ENCODE data around the gene IL36G.

DNA sequence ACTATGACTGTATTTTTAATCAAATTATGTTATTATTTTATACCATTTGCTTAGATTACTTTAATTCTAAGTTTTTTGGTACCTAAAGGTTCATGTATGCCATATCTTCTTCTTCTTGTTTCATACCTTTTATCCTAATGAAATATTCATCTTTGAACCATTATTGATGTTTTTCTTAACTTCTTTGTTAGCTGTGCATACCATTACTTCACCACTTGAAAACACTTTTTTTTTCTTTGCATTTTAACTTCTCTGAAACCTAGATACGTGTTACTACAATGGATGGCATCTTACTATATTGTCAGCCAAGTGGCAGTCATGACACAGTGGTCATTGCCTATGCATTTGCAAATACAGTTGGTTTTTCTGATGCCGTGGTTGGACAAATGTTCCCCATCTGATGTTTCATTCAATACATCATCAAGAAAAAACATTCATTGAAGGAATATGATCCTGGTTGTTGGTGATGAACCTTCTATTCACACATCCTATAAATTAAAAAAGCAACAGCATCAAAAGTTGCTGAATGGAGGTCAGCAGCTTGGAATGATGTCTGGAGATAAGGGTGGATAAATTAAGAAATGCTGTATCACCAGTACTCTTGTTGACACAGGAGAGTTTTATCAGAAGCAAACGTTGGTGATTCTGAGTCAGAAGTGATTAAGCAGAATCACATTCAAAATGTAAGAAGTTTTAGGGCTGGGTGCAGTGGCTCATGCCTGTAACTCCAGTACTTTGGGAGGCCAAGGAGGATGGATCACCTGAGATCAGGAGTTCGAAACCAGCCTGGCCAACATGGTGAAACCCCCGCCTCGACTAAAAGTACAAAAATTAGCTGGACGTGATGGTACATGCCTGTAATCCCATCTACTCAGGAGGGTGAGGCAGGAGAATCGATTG lies 34.9 kb downstream of the IL36G start:
- TF ChIP-seq, protein P1, sequence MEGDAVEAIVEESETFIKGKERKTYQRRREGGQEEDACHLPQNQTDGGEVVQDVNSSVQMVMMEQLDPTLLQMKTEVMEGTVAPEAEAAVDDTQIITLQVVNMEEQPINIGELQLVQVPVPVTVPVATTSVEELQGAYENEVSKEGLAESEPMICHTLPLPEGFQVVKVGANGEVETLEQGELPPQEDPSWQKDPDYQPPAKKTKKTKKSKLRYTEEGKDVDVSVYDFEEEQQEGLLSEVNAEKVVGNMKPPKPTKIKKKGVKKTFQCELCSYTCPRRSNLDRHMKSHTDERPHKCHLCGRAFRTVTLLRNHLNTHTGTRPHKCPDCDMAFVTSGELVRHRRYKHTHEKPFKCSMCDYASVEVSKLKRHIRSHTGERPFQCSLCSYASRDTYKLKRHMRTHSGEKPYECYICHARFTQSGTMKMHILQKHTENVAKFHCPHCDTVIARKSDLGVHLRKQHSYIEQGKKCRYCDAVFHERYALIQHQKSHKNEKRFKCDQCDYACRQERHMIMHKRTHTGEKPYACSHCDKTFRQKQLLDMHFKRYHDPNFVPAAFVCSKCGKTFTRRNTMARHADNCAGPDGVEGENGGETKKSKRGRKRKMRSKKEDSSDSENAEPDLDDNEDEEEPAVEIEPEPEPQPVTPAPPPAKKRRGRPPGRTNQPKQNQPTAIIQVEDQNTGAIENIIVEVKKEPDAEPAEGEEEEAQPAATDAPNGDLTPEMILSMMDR (IDR thresholded peaks at IDR 0.05), result no peak
- TF ChIP-seq POLR2AphosphoS5 (IDR thresholded peaks at IDR 0.05) (no peak), EP300 (IDR thresholded peaks at IDR 0.05) (no peak)
